GM12801 (cell line): ENCODE data around the gene HARBI1.

Experiments
- TF ChIP-seq, protein P1 (sequence below): IDR thresholded peaks from one replicate; pipeline ENCODE4 v1.5.1; 2011; ENCODE audit warnings: control low read depth; ENCODE audit not compliant: insufficient read length; ENCODE audit errors: extremely low read depth

HARBI1 gene

DNA sequence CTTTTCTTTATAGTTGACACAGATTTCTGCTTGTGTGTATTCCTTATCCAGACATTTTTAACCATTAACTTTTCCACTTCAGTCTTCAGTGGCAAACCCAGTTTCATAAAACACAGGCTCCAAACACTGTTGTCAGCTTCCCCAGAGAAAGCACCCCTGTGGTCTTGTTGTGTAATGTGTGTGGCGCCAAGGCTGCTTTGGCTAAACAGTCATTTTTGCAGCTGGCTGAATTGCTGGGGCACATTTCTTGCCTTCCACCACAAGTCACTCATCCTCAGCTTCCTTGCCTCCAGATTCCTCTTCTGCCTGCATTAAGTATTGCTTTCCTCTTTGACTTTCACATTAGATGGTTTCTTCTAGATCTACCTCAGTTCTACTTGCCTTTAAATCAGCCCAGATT lies 42.9 kb upstream of the HARBI1 start:
- TF ChIP-seq, protein P1, sequence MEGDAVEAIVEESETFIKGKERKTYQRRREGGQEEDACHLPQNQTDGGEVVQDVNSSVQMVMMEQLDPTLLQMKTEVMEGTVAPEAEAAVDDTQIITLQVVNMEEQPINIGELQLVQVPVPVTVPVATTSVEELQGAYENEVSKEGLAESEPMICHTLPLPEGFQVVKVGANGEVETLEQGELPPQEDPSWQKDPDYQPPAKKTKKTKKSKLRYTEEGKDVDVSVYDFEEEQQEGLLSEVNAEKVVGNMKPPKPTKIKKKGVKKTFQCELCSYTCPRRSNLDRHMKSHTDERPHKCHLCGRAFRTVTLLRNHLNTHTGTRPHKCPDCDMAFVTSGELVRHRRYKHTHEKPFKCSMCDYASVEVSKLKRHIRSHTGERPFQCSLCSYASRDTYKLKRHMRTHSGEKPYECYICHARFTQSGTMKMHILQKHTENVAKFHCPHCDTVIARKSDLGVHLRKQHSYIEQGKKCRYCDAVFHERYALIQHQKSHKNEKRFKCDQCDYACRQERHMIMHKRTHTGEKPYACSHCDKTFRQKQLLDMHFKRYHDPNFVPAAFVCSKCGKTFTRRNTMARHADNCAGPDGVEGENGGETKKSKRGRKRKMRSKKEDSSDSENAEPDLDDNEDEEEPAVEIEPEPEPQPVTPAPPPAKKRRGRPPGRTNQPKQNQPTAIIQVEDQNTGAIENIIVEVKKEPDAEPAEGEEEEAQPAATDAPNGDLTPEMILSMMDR, result no peak

DNA sequence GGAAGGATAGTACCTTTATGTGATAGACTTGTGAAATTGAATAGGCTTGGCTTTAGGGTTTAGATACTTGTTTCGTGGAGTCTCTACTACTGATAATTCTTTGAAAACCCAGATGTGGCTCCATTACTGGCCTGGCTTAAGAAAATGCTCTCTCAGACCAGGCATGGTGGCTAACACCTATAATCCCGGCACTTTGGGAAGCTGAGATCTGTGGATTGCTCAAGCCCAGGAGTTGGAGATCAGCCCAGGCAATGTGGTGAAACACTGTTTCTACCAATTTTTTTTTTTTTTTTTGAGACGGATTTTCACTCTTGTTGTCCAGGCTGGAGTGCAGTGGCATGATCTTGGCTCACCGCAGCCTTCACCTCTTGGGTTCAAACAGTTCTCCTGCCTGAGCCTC lies 41.2 kb upstream of the HARBI1 start:
- TF ChIP-seq, protein P1, result no peak

DNA sequence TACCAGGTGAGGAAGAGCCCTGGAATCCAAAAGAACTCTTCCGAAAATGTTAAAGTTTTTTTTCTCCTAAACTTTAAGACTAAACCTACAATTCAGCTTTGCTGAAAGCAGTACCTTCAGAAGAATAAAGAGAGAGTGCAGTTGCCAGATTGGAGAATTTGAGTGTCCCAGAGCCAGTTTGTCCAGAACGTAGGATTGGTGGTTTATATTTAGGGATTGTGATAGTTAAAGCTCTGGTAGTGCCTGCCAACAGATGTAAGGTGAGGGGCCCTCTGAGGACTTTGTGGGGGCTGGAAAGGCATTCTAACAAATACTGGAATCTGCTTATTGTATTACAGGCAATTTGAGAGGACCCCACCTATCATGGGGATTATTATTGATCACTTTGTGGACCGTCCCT lies 40.2 kb upstream of the HARBI1 start:
- TF ChIP-seq, protein P1, result no peak

DNA sequence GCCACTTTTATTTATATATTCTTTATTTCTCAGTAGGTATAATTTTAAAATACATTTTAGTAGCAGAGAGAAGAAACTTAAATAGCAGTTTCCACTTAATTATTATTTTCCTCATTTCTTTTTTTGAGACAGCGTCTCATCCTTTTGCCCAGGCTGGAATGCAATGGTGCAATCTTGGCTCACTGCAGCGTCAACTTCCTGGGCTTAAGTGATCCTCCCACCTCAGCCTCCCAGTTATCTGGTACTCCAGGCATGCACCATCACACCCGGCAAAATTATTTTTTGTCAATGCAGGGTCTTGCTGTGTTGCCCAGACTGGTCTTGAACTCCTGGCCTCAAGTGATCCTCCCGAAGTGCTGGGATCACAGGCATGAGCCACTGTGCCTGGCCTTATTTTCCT lies 38.6 kb upstream of the HARBI1 start:
- TF ChIP-seq, protein P1, result no peak

DNA sequence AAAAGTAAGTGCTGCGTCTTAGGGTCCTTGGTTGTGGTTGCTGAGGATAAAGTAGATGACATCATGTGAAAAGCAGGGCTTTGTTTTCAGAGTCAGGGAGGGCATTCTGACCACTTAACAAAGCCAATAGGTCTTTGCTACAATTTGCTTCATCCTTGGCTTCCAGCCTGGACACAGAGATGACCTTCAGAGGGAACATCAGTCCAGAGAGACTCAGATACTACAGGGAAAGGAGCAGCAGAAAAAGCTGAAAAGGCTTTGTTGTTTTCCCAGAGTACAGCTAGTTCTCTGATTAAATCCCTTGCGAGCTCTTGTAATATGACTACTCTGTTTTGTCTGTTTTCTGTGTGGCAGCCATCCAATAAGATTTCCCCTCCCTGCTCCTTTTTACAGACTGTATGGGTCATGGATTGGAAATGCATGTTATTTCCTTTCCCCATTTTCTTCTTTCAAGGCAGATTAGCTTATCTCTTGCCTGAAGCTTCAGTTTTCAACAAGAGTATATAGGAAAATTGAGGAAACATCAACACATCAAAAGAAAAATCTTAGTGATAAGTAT lies 32.2 kb upstream of the HARBI1 start:
- TF ChIP-seq, protein P1, result no peak

DNA sequence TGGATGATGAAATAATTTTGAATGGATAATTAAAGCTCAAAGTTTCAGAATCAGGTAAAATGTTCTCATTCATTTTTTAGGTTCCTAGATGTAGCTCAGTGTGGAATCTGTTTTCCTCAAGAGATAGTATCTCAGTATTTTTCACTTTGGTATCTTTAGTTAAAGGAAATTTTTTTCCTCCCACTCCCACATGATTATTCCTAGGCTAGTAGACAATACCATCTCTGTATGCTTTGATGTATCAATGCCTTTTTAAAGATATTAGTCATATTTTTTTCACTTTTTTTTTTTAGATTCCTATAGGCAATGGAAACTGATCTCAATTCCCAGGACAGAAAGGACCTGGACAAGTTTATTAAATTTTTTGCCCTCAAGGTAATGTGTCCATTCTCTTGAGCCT lies 27.0 kb upstream of the HARBI1 start:
- TF ChIP-seq, protein P1, result no peak

DNA sequence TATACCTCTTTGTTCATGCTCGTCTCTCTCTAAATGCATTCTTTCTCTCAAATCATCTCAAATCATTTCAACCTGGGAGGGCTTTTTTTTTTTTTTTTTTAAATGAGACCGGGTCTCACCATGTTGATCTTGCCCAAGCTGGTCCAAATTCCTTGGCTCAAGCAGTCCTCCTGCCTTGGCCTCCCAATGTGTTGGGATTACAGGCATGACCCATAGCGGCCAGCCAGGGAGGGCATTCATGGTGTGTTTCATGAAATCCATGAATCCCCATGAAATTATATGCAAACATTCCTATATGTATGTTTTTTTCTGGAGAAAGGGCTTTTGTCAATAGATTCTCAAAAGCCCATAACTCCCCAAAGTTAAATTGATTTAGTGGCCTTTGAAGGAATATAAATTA lies 26.5 kb upstream of the HARBI1 start:
- TF ChIP-seq, protein P1, result no peak

DNA sequence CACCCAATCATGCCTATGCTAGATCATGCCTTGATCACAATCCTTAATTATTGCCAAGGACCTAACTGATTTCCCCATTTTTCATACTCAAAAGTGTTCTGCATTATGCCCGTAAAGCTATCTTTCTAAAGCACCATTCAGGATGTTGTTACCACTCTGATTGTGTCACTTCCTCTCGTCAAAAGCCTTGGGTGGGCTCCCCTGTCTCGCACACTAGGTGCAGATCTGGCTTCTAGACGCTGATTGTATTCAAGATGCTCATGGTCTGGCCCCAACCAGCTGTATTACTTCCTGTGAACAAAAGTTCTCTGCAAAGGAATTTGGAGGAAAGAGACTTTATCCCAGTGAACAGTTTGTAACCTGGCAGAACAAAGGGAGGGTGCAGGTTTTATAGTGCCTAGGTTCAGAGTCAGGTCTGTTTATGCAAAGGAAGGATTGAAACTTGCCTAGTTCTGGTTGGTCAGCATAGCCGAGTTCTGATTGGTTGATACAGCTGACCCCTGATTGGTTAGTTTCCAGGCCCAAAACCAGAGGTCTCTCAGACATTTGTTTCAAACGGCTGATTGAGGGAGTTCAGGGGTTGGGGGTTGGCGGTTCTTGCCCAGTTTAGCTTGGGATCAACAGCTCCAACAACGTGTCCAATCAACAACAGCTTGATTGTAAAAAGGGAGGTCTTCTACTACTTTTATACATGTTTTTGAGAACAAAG lies 25.8 kb upstream of the HARBI1 start:
- TF ChIP-seq, protein P1, result no peak
